C4-2B (cell line): Measurements from ENCODE around the gene SLC6A8.
"Not testable (repeated sequence)": the region's sequence is repeated elsewhere in the genome, so short reads cannot be mapped to it uniquely, and the experiment has no call there.

Experiments used
- CTCF ChIP-seq: fragments of 450-650 bp; conservative IDR thresholded peaks from 2 replicates; pipeline ENCODE4 v1.5.1; 2017; ENCODE audit warnings: mild to moderate bottlenecking
- ZFX ChIP-seq: fragments of 450-650 bp; IDR thresholded peaks from 2 replicates; pipeline ENCODE4 v1.6.1; 2017

GRCh38 chrX:153742796-153743467 lies 55.2 kb downstream of the SLC6A8 start:
- not testable (repeated sequence) for TF ChIP-seq CTCF, ZFX
